Right kidney (tissue), 1 donor: Measurements from ENCODE around the gene TMEM30B.
"Not testable (repeated sequence)": the region's sequence is repeated elsewhere in the genome, so short reads cannot be mapped to it uniquely, and the experiment has no call there.

Source experiments
- DNase-seq: peaks from one replicate; pipeline ENCODE4 v3.0.0-alpha.2; 2016

TMEM30B gene

DNA sequence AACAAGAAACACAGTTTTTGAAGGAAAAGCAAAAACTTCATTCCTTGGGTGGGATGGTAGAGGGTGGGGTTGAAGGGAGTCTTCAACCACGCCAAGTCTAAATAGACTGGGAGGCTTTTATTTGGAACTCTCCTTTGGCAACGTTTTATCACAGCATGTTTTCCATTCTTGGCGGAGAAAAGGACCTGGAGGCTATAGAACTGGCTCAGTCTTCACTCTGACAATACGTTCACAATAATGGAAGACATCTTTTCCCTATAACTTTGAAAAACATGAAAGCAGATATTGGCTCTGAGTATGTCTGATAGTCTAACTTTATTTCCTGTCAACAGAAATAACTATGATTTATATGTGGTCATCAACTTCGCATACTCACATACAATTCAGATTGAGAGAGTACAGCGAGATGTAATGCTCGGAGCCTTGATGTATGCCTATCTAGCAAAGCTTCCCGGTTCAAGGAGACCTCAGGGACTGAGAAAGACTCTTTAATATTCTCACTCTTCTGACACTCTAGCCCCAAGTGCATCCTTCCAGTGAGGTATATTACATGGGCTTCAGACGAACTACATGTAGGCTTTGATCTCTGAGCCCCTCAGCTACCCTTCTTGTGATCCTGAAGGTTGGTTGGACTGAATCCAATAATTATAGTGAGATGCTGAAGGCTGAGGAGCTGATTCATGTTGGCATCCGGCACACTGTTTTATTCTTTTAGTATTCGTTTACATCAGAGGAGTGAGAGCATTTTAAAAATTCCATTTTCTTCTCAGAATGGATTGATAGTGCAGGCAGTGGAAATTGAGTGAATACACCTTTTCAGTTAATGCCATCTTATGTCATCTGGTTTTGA lies 14.0 kb downstream of the TMEM30B start:
- no peak for DNase-seq

GRCh38 chr14:61266436-61266835 lies 14.7 kb downstream of the TMEM30B start:
- DNase-seq: no peak

DNA sequence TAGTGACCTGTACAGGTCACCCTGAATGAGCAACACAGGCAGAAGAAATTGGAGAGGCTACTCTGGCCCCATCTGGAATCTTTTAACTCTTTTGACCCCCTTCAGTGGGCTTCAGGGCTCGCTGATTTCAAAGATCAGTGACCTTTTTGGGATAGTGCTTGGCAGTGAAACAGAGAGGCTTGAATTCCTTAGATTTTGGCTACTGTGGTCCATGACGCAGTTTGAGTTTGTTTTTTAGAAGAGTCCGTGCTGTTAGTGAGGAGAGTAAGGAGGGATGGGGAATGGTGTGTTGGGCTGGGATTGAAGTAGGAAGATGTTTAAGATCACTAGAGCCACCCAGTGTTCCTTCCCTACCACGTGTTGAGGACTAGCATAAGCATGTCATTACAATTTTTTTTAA lies 16.5 kb downstream of the TMEM30B start:
- no peak for DNase-seq

- no peak for DNase-seq
Observed at GRCh38 chr14:61264010-61264571, 17.0 kb downstream of the TMEM30B start.

DNA sequence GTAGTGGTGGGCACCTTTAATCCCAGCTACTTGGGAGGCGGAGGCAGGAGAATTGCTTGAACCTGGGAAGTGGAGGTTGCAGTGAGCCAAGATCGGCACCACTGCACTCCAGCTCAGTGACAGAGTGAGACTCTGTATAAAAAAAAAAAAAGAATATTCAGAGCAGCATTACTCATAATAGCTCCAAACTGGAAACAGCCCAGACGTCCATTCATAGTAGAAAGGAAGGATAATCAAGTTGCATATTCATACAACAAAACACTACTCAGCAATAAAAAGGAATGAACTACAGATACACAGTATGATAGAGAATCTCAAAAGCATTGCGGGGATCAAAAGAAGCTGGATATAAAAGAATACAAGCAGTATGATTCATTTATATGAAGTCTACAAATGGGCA lies 19.1 kb downstream of the TMEM30B start:
- no peak for DNase-seq

GRCh38 chr14:61260939-61261776 lies 20.0 kb downstream of the TMEM30B start:
- no peak for DNase-seq

DNA sequence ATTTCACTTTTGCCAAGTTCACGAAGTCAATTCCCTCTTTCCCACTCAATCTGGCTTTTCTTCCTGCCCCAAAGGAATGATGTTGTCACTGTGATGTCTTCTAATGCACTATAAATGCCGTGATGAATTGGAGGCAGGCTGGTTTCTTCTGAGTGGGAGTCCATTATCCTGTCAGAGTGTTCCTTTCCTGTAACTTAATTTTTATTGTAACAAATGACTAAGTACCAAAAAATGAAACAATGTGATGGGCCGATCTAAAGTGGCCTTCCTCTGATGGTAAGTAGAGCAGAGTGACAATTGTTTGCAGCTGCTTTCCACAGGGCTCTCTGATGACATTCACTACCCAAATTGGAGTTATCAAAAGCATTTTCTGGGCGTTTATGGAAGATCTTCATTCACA lies 22.2 kb downstream of the TMEM30B start:
- no peak for DNase-seq

DNA sequence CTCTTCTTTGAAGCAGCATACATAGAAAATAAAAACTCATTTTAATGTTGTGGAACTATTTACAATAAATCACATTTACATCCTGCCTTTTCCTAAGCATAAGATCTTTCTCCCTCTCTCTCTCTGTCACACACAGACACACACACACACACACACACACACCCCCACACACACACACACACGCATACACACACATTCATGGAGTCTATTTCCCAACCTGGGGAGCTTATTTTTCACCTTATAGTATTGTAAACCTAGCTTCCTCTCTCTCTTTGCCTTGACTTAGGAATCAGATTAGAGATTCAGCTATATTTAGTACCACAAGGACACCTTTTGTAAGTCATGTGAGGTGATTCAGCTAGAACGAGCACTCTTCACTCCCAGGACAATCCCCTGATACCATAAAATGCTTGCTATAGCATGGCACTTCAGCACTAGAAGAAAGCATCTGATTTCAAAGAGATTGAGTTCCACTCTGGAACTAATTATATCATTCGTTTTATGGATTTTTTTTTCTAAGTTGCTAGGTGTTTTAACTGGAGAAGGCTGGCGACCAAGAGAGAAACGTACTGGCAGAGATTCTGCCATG lies 23.6 kb downstream of the TMEM30B start:
- no peak for DNase-seq

DNA sequence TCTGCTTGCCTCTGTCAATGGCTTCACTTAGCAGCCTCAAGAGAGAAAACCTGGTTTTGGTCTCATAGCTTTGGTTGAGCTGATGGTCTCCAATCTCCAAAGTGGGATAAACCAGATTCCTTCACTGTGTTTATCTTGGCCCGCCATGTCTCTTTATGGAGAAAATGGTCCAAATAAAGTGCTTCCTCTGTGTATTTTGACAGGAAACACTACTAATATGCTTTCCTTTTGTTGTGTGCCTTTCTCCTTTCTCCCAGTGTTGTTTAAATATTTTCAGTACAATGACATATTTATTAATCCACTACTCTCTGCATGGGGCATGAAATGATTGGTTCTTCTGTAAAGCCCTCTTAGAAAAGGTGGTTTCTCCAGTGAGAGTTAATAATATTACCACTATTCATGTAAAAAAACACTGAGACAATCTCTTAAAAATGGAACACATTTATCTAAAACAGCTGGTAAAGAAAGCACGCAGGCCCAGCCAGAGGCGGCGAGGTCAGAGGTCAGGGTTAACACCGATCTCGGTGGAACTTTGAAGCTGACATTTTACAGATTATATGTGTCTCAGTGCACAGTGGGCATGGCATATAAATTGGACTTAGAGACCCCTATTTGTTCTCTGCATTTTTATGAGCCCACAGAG lies 24.2 kb downstream of the TMEM30B start:
- no peak for DNase-seq

- DNase-seq: no peak
Observed at GRCh38 chr14:61255968-61256367, 25.2 kb downstream of the TMEM30B start.

GRCh38 chr14:61254808-61255526 lies 26.2 kb downstream of the TMEM30B start:
- no peak for DNase-seq

DNA sequence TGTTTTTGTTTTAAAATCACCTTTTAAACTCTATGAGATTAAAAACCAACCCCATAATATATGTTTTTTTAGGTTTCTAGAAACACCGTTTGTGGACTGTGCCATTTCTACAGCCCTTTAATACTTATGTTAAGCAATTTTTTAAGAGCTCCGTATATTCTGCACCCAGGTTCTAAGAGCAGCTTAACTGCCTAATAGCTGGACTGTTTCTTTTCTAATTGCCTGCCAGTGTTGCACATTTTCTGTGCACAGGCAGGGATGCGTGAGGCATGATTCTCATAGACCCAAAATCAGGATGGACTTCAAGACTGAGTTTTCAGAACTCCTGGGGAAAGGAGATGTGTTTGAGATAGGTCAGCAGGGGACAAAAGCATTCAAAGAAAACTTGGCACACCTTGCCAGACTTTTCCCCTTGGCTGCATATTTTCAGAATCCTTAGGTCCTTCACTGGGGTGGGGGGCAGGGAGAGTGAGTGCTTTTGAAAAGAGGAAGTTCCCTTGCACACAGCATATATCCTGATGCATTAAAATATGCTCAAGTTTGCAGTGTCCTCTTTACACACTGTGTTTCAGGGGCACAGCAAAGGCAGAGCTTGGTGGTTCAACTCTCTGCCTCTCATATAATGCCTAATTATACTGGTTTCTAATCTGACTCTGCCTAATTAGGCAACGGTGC lies 27.9 kb downstream of the TMEM30B start:
- DNase-seq: no peak

DNA sequence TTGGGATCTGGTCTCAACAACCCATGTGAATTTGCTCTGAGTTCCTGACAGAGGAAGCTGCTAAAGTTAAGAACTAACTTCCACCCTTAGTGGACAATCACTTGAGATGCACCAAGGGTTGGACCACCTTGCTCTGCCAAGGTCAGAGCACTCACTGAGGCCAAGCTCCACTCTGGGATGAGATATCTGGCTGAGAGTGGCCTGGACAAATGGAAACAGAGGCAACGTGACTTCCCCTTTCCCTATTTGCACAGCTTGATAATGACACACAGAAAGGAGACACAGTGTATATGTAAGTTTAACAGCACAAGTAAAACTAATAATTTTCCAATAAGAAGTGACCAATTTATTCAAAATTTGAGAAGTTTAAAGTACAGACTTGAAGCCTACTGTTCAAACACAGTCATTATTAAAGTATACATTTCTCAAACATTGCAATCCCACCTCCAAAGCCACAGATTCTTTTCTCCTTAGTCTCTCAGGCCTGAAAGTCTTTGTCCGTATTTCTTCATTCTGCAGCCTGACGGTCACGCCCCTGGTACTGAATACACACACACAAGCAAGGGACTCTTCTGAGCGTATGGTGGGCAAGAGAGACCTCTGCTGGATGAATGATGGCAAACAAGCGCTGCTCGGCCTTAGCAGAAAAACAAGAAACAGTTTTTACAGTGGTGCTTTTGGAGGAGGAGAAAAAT lies 28.6 kb downstream of the TMEM30B start:
- peak; percentile 37 for DNase-seq

- DNase-seq: no peak
Observed at GRCh38 chr14:61250063-61250462, 31.1 kb downstream of the TMEM30B start.

GRCh38 chr14:61247935-61248334 lies 33.2 kb downstream of the TMEM30B start:
- no peak for DNase-seq

- no peak for DNase-seq
Observed at GRCh38 chr14:61246721-61247120, 34.4 kb downstream of the TMEM30B start.

DNA sequence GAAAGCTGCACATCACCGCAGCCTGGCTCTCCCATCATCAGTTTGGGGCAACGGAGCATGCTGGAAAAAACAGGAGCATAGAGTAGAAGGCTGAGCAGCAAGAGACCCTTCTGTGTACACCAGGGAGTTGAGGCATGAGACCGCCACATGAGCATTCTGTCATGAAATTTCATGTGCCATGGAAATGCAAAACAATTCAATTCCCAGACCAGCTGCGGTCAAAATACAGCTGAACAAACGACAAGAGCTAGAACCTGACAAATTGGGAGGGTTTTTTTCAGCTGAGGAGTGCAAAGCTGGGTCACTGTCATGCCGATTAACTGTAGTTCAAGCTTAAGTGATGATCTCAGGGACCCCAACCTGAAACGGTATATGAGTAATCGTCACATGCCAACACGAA lies 37.1 kb downstream of the TMEM30B start:
- no peak for DNase-seq

DNA sequence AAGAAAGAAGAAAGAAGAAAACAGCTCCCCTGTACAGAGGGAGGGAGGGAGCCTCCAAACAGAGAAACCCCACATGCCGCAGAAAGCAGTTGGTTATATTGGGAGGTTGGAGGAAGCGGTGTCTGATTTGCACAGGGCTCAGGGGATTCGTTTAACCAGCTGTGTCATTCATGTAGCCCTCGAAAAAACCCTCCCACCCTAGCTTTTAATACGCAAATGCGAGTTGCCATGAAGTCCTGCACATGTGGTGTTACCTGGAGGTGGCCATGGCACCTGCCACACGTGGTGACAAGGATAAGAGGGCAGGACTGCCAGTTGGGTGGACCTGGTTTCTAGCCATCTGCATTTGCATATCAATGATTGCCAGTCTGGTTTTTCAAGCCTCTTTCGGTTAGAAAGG lies 40.9 kb downstream of the TMEM30B start:
- DNase-seq: no peak

- not testable (repeated sequence) for DNase-seq
Observed at GRCh38 chr14:61239285-61239684, 41.9 kb downstream of the TMEM30B start.

- no peak for DNase-seq
Observed at GRCh38 chr14:61238611-61239245, 42.4 kb downstream of the TMEM30B start.
